T-helper 2 cell treated with Interferon-gamma antibody and Interleukin-4, amounts not matched to agents 5 μg/mL and 100 μg/mL, for 36 hours (primary cell): ENCODE results near the gene TAL2.

Source experiments
- DNase-seq: peaks from one replicate; pipeline ENCODE4 v3.0.0; 2021; ENCODE audit warnings: low spot score
- H3K27ac Mint-ChIP-seq: one replicate; pipeline ENCODE4 v1.8.0; 2021; ENCODE audit warnings: mild to moderate bottlenecking, mixed read lengths
- H3K27me3 Mint-ChIP-seq: one replicate; pipeline ENCODE4 v1.8.0; 2021; ENCODE audit warnings: low read depth, mixed read lengths
- H3K36me3 Mint-ChIP-seq: one replicate; pipeline ENCODE4 v1.8.0; 2021; ENCODE audit warnings: low read depth, mixed read lengths
- H3K4me1 Mint-ChIP-seq: one replicate; pipeline ENCODE4 v1.8.0; 2021; ENCODE audit warnings: low read depth, mixed read lengths
- H3K4me3 Mint-ChIP-seq: one replicate; pipeline ENCODE4 v1.8.0; 2022; ENCODE audit warnings: mild to moderate bottlenecking, moderate library complexity, mixed read lengths
- H3K9me3 Mint-ChIP-seq: one replicate; pipeline ENCODE4 v1.8.0; 2021; ENCODE audit warnings: mixed read lengths

The TAL2 gene

DNA sequence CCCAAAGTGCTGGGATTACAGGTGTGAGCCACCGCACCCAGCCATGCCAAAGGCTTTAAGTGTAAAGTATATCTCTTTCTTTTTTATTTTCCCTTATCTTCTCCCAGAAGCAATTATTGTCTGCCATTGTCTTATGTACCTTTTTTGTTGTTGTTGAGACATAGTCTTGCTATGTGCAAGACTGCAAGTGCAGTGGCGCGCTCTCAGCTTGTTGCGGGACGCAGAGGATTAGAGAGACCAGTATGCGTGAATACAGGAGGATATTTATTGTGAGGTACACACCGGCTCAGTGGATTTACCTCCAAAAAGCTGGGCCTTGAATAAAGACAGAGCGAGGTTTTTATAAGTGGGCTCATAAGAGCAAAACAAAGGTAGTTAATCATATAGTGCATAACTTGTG, 43.9 kb downstream of the TAL2 start:
- no peak for DNase-seq
- no peaks in the 10 kb centered on the region for H3K27me3 Mint-ChIP-seq
- no peak overlapping the region for H3K4me3 Mint-ChIP-seq
- peaks cover 3% of the 10 kb centered on the region for H3K36me3 Mint-ChIP-seq
- H3K27ac Mint-ChIP-seq: no peak overlapping the region
- no peaks in the 10 kb centered on the region for H3K9me3 Mint-ChIP-seq
- H3K4me1 Mint-ChIP-seq: peaks cover 3% of the 10 kb centered on the region

DNA sequence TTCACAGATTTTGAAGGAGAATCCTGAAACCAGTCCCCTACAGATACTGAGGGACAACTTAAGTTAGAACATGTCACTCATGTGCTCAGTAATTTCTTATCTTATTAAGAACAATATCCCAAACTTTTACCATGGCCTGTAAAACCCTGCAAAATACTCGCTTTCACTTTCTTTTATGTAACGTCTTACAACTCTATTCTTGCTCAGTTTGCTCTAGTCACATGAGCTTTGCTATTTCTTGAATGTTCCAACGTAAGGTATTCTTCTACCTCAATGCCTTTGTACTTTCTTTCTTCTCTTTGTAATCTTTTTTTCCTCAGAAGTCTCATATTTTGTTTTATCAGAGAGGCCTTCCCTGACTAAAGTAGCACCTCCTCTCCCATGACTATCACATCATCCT, 46.1 kb downstream of the TAL2 start:
- Mint-ChIP-seq H3K4me1 (peaks cover 3% of the 10 kb centered on the region), H3K4me3 (peak overlapping the region; percentile 67), H3K27me3 (no peaks in the 10 kb centered on the region), H3K36me3 (peaks cover 3% of the 10 kb centered on the region), H3K27ac (peak overlapping the region; percentile 68), H3K9me3 (no peaks in the 10 kb centered on the region)
- DNase-seq: no peak

DNA sequence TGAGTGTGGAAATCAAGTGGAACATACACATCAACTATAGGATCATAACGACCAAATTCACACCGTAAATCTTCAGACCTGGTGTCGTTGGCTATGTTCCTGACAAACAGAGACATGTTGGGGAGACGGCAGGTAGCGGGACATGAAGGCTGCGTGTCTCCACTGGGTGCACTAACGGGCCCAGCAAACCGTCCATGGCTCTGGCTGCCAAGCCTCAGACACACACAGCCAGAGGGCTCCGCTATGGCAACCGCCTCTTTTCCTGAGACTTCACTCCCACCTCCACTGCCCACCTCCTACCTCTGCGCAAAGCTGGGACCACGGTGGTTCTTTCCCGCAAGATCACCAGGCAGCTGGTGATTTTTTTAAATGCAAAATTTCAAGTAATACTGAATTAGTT, 48.4 kb downstream of the TAL2 start:
- no peak for DNase-seq
- no peak overlapping the region for H3K27ac Mint-ChIP-seq
- peaks cover 3% of the 10 kb centered on the region for H3K36me3 Mint-ChIP-seq
- H3K27me3 Mint-ChIP-seq: no peaks in the 10 kb centered on the region
- H3K9me3 Mint-ChIP-seq: no peaks in the 10 kb centered on the region
- no peak overlapping the region for H3K4me3 Mint-ChIP-seq
- H3K4me1 Mint-ChIP-seq: peaks cover 3% of the 10 kb centered on the region

DNA sequence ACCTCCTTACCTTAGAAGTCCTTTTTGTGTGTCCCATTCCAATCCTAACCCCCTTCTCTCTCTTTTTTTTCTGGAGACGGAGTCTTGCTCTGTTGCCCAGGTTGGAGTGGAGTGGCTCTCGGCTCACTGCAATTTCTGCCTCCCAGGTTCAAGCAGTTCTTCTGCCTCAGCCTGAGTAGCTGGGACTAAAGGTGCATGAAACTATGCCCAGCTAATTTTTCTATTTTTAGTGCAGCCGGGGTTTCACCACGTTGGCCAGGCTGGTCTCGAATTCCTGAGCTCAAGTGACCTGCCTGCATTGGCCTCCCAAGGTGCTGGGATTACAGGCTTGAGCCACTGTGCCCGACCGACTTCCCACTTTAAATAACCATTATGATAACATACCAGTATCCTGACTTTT, 49.6 kb downstream of the TAL2 start:
- H3K36me3 Mint-ChIP-seq: no peaks in the 10 kb centered on the region
- peaks cover 3% of the 10 kb centered on the region for H3K4me1 Mint-ChIP-seq
- no peak overlapping the region for H3K27ac Mint-ChIP-seq
- no peak for DNase-seq
- H3K9me3 Mint-ChIP-seq: no peaks in the 10 kb centered on the region
- H3K27me3 Mint-ChIP-seq: no peaks in the 10 kb centered on the region
- no peak overlapping the region for H3K4me3 Mint-ChIP-seq

DNA sequence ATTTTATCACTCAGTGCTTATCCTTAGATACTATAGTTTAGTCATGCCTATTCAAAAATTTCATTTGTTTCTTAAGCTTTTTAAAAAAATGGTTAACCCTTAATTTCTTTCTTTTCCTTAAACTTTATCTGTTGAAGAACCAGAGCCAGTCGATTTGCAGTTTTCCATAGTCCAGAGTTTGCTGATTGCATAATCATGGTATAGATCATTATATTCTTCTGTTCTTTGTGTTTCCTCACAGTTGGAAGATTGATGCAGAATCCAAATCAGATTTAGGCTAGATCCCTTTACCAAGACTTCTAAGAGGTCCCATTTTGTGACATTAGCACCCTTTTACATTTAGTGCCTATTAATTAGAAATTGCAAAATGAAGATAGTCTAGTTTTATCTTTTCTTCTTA, 50.0 kb downstream of the TAL2 start:
- no peak for DNase-seq
- H3K4me3 Mint-ChIP-seq: no peak overlapping the region

More for the DNA sequence above, 50.0 kb downstream of the TAL2 start:
- no peaks in the 10 kb centered on the region for H3K9me3 Mint-ChIP-seq
- peaks cover 3% of the 10 kb centered on the region for H3K4me1 Mint-ChIP-seq
- H3K27ac Mint-ChIP-seq: no peak overlapping the region
- no peaks in the 10 kb centered on the region for H3K36me3 Mint-ChIP-seq
- H3K27me3 Mint-ChIP-seq: no peaks in the 10 kb centered on the region
